ENCODE data around the gene ROCK2.

DNA sequence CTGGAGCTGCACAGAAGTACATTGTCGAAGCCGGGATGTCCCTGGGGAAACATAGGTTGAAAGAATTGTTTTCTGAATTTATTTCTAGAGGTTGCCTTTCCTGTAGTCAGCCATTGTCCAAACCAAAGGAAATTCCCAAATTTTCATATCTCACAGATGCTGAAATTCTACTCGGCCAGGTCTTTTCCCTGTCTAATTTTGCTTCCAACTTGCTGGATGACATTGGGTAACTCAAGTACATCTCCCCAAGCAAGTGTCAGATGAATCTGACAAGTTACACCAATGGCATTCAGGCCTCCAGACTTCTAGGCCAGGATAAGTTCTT lies 47.5 kb upstream of the ROCK2 start:
- TF ChIP-seq CTCF (IDR thresholded peaks at IDR 0.05) = no peak
- TF ChIP-seq ZFX (IDR thresholded peaks at IDR 0.05; ENCODE audit: borderline replicate concordance) = no peak
